Measurements from ENCODE around the gene STX10. TPM values are rescaled to one million over a fixed set of nuclear protein-coding genes. Genes with fewer than 3 reads are reported as not detected.
"Not testable (repeated sequence)": the region's sequence is repeated elsewhere in the genome, so short reads cannot be mapped to it uniquely, and the experiment has no call there.

The STX10 gene
- total RNA-seq, 1 experiment from 2014 or later = 43.6 TPM

DNA sequence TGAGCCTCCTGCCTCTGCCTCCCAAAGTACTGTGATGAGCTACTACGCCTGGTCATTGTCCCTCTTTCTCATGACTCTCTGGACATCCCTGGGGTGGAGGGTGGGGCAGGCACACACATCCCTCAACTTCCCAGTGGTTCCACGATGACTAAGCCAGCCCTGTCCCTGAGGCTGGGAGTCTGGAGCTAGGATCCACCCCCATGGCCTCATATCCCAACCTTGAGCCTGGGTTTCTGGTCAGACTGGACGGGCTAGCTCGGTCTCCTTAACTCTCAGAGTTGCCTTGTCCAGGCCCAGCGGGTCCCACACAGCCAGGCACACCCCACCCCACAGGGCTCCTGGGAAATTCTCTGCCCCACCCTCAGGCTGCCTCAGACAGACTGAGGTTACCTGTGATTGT lies 19.6 kb upstream of the STX10 start:
- no peak for DNase-seq (ENCODE audit: low read depth, low spot score)
- intact Hi-C loops (cut with micrococcal nuclease; ENCODE audit: unreplicated experiment) = no loop called here
- Histone ChIP-seq H3K4me1 (ENCODE audit: control insufficient read depth, insufficient read depth, low read length) (peaks cover 46% of the 10 kb centered on the region), H3K4me3 (ENCODE audit: low read depth in 2 of 2, low read length in 2 of 2) (no peak overlapping the region), H3K27ac (ENCODE audit: low read length) (peak overlapping the region; percentile 99), H3K36me3 (ENCODE audit: control insufficient read depth, insufficient read depth, low read length) (no peaks in the 10 kb centered on the region), H3K27me3 (ENCODE audit: control insufficient read depth, insufficient read depth, low read length) (no peaks in the 10 kb centered on the region), H3K9me3 (ENCODE audit: control insufficient read depth, insufficient read depth, low read depth, low read length) (no peaks in the 10 kb centered on the region)
- TF ChIP-seq TCF7L2 (IDR thresholded peaks at IDR 0.05; ENCODE audit: low read depth, low read length) (no peak), SIN3A (IDR thresholded peaks at IDR 0.05; ENCODE audit: borderline replicate concordance, insufficient read depth, low read depth, low read length) (no peak), CTCF (IDR thresholded peaks at IDR 0.05) (no peak), POLR2AphosphoS5 (IDR thresholded peaks at IDR 0.05; ENCODE audit: low read depth, low read length) (no peak)
- TF ChIP-seq, protein P1, sequence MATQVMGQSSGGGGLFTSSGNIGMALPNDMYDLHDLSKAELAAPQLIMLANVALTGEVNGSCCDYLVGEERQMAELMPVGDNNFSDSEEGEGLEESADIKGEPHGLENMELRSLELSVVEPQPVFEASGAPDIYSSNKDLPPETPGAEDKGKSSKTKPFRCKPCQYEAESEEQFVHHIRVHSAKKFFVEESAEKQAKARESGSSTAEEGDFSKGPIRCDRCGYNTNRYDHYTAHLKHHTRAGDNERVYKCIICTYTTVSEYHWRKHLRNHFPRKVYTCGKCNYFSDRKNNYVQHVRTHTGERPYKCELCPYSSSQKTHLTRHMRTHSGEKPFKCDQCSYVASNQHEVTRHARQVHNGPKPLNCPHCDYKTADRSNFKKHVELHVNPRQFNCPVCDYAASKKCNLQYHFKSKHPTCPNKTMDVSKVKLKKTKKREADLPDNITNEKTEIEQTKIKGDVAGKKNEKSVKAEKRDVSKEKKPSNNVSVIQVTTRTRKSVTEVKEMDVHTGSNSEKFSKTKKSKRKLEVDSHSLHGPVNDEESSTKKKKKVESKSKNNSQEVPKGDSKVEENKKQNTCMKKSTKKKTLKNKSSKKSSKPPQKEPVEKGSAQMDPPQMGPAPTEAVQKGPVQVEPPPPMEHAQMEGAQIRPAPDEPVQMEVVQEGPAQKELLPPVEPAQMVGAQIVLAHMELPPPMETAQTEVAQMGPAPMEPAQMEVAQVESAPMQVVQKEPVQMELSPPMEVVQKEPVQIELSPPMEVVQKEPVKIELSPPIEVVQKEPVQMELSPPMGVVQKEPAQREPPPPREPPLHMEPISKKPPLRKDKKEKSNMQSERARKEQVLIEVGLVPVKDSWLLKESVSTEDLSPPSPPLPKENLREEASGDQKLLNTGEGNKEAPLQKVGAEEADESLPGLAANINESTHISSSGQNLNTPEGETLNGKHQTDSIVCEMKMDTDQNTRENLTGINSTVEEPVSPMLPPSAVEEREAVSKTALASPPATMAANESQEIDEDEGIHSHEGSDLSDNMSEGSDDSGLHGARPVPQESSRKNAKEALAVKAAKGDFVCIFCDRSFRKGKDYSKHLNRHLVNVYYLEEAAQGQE (IDR thresholded peaks at IDR 0.05; ENCODE audit: insufficient read depth in 1 of 2, low read depth in 2 of 2, low read length in 1 of 2) = no peak
- in situ Hi-C loops (cut with HindIII; ENCODE audit: low pct_unique_long_range_greater_than_20kb, low sequenced_read_pairs) = no loop called here
- CTCF ChIA-PET = no interaction called here
- ATAC-seq = peak; percentile 31
- no TSS peak for BruUV-seq (replicated peaks)
- POLR2A ChIA-PET = interaction anchor here (0.5 to 0.6 kb wide), 2 partner anchors 14 to 17 kb away, joined by 3 to 4 read pairs; no protein-coding TSS in a partner anchor

DNA sequence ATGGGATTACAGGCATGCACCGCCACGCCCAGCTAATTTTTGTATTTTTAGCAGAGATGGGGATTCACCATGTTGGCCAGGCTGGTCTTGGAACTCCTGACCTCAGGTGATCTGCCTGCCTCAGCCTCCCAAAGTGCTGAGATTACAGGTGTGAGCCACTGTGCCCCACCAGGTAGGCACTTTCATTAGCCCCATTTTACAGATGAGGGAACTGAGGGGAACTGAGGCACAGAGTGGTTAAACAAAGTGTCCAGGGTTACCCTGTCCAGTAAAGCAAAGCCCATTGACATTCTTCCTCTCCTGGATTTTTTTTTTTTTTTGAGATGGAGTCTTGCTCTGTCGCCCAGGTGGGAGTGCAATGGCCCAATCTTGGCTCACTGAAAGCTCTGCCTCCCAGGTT lies 16.0 kb upstream of the STX10 start:
- intact Hi-C loops (cut with micrococcal nuclease; ENCODE audit: unreplicated experiment); H3K36me3 ChIP-seq (ENCODE audit: control insufficient read depth, insufficient read depth, low read length); POLR2A ChIA-PET; H3K27me3 ChIP-seq (ENCODE audit: control insufficient read depth, insufficient read depth, low read length); in situ Hi-C loops (cut with HindIII; ENCODE audit: low pct_unique_long_range_greater_than_20kb, low sequenced_read_pairs); DNase-seq (ENCODE audit: low read depth, low spot score); BruUV-seq (replicated peaks); CTCF ChIA-PET; ATAC-seq; H3K4me3 ChIP-seq (ENCODE audit: low read depth in 2 of 2, low read length in 2 of 2); H3K9me3 ChIP-seq (ENCODE audit: control insufficient read depth, insufficient read depth, low read depth, low read length): not testable (repeated sequence)
- H3K27ac ChIP-seq (ENCODE audit: low read length) = peak overlapping the region; percentile 99
- peaks cover 53% of the 10 kb centered on the region for H3K4me1 ChIP-seq (ENCODE audit: control insufficient read depth, insufficient read depth, low read length)

DNA sequence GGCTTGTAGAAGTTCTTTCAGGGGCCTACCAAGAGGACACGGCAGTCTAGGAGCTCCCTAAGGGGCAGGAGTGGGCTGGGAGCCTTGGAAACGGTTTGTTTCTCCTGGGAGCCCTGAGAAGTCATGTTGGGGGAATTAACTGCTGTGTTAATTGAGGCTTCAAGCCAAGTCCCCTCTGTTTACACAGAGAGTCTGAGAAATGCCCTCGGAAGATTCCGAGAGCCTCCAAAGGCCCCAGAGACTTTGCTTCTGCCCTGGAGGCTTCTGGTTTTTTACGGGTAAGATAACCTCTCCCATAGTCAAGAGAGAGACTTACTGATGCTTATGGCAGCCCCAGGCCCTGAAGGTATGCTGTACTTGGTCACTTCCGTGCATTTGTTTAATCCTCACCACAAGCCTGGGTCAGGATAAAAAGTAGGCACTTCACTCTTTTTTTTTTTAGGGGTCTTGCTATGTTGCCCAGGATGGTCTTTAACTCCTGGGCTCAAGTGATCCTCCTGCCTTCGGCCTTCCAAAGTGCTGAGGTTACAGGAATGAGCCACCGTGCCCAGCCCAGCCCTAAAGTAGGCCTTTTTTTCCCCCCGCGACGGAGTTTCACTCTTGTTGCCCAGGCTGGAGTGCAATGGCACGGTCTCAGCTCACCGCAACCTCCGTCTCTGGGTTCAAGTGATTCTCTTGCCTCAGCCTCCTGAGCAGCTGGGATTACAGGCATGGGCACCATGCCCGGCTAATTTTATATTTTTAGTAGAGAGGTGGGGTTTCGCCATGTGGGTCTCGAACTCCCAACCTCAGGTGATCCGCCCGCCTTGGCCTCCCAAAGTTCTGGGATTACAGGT lies 15.2 kb upstream of the STX10 start:
- no peak for DNase-seq (ENCODE audit: low read depth, low spot score)
- ATAC-seq = no peak
- CTCF ChIA-PET = interaction anchor here (0.7 kb wide), 1 partner anchor 280 kb away, joined by 4 read pairs; no protein-coding TSS in a partner anchor
- H3K9me3 ChIP-seq (ENCODE audit: control insufficient read depth, insufficient read depth, low read depth, low read length) = no peaks in the 10 kb centered on the region
- POLR2A ChIA-PET = interaction anchor here (0.6 kb wide), 2 partner anchors 29 to 654 kb away, joined by 8 read pairs; no protein-coding TSS in a partner anchor
- BruUV-seq (replicated peaks) = no TSS peak
- H3K36me3 ChIP-seq (ENCODE audit: control insufficient read depth, insufficient read depth, low read length) = no peaks in the 10 kb centered on the region
- no peaks in the 10 kb centered on the region for H3K27me3 ChIP-seq (ENCODE audit: control insufficient read depth, insufficient read depth, low read length)
- H3K27ac ChIP-seq (ENCODE audit: low read length) = peak overlapping the region; percentile 99
- intact Hi-C loops (cut with micrococcal nuclease; ENCODE audit: unreplicated experiment) (no loop called here), in situ Hi-C loops (cut with HindIII; ENCODE audit: low pct_unique_long_range_greater_than_20kb, low sequenced_read_pairs) (no loop called here)
- TF ChIP-seq TCF7L2 (IDR thresholded peaks at IDR 0.05; ENCODE audit: low read depth, low read length) (no peak), CTCF (IDR thresholded peaks at IDR 0.05) (no peak), POLR2AphosphoS5 (IDR thresholded peaks at IDR 0.05; ENCODE audit: low read depth, low read length) (no peak), SIN3A (IDR thresholded peaks at IDR 0.05; ENCODE audit: borderline replicate concordance, insufficient read depth, low read depth, low read length) (no peak)
- TF ChIP-seq, protein P1 (IDR thresholded peaks at IDR 0.05; ENCODE audit: insufficient read depth in 1 of 2, low read depth in 2 of 2, low read length in 1 of 2) = no peak
- peaks cover 61% of the 10 kb centered on the region for H3K4me1 ChIP-seq (ENCODE audit: control insufficient read depth, insufficient read depth, low read length)
- no peak overlapping the region for H3K4me3 ChIP-seq (ENCODE audit: low read depth in 2 of 2, low read length in 2 of 2)

Data from Panc1 (cell line).